Cardiac muscle cell (in vitro differentiated cells and primary cell): ENCODE results near the gene NFE2L1. TPM values are rescaled to one million over a fixed set of nuclear protein-coding genes. Genes with fewer than 3 reads are reported as not detected.

ENCODE experiments used
- DNase-seq, 2 donors: peaks; one replicate each; pipeline versions ENCODE4 v3.0.0 to v3.0.0-alpha.2; 2010 to 2017; ENCODE audit warnings: low read depth in 1 of 2, low spot score in 1 of 2
- H3K27ac ChIP-seq: fragments of 200-600 bp; sonication (generic); 2 replicates; pipeline ENCODE4 v1.5.1; 2016
- H3K27me3 ChIP-seq: fragments of 200-600 bp; sonication (generic); 2 replicates; pipeline ENCODE4 v1.6.0; 2016; ENCODE audit warnings: control low read depth
- H3K36me3 ChIP-seq: fragments of 200-600 bp; sonication (generic); 2 replicates; pipeline ENCODE4 v1.5.1; 2016; ENCODE audit warnings: control low read depth
- H3K4me1 ChIP-seq: fragments of 200-600 bp; sonication (generic); 2 replicates; pipeline ENCODE4 v1.8.1; 2017; ENCODE audit warnings: low read depth, mild to moderate bottlenecking, mixed run types
- H3K4me3 ChIP-seq: fragments of 200-600 bp; sonication (generic); 2 replicates; pipeline ENCODE4 v1.5.1; 2016; ENCODE audit warnings: mild to moderate bottlenecking
- H3K9me3 ChIP-seq: fragments of 200-600 bp; sonication (generic); 2 replicates; pipeline ENCODE4 v1.5.1; 2017; ENCODE audit warnings: low read depth, mild to moderate bottlenecking, control low read depth
- polyA plus RNA-seq: library from polyadenylated mRNA; unstranded; fragments of >200 nt; fragmentation: Nextera tagmentation; extraction: Ambion mirVana; gene quantifications from 2 replicates; pipeline ENCODE4 v1.2.1, GENCODE V29; 2016
- total RNA-seq: library from RNA; depleted of rRNA; stranded (reverse); fragments of >200 nt; gene quantifications from 2 replicates; pipeline ENCODE4 v1.2.3, GENCODE V29; 2016
- TF ChIP-seq, protein P1 (sequence below): IDR thresholded peaks from 2 replicates; pipeline ENCODE4 v1.5.1; 2012; ENCODE audit warnings: low read depth, mild to moderate bottlenecking, low read length

Gene NFE2L1
- total and polyA plus RNA-seq, 2 experiments from 2014 or later = 56.0 to 122 TPM

DNA sequence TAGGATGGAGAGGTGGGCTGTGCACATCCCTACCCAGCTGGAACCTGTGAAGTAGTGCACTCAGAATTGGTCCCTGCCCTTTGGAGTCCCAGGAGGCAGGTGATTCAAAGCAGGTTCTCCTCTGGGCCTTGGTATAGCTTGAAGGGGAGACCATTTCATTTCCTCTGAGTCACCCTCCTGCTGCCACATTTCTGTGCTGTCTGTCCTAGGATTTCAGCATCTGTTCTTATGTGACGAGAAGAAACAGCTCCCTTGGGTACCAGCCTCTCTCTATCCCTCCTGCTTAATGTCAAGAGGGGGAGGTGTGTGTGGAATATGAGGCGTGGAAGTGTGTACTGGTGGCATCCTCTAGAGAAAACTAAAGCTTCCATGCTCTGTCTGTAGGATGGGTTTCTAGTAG lies 5.0 kb upstream of the NFE2L1 start:
- H3K27ac ChIP-seq = no peak overlapping the region
- TF ChIP-seq, protein P1, sequence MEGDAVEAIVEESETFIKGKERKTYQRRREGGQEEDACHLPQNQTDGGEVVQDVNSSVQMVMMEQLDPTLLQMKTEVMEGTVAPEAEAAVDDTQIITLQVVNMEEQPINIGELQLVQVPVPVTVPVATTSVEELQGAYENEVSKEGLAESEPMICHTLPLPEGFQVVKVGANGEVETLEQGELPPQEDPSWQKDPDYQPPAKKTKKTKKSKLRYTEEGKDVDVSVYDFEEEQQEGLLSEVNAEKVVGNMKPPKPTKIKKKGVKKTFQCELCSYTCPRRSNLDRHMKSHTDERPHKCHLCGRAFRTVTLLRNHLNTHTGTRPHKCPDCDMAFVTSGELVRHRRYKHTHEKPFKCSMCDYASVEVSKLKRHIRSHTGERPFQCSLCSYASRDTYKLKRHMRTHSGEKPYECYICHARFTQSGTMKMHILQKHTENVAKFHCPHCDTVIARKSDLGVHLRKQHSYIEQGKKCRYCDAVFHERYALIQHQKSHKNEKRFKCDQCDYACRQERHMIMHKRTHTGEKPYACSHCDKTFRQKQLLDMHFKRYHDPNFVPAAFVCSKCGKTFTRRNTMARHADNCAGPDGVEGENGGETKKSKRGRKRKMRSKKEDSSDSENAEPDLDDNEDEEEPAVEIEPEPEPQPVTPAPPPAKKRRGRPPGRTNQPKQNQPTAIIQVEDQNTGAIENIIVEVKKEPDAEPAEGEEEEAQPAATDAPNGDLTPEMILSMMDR = no peak
- DNase-seq = no peak

GRCh38 chr17:48044851-48045250 lies 3.3 kb upstream of the NFE2L1 start:
- Histone ChIP-seq H3K9me3 (no peaks in the 10 kb centered on the region), H3K36me3 (no peaks in the 10 kb centered on the region), H3K4me3 (no peak overlapping the region), H3K4me1 (peaks cover 23% of the 10 kb centered on the region), H3K27ac (peak overlapping the region; percentile 49), H3K27me3 (no peaks in the 10 kb centered on the region)
- no peak for DNase-seq
- TF ChIP-seq, protein P1 = no peak

More for the DNA sequence above, 5.0 kb upstream of the NFE2L1 start:
- Histone ChIP-seq H3K27me3 (peaks cover 15% of the 10 kb centered on the region), H3K4me1 (peaks cover 17% of the 10 kb centered on the region), H3K36me3 (no peaks in the 10 kb centered on the region), H3K4me3 (no peak overlapping the region), H3K9me3 (no peaks in the 10 kb centered on the region)

- Histone ChIP-seq H3K36me3 (no peaks in the 10 kb centered on the region), H3K4me1 (peaks cover 24% of the 10 kb centered on the region), H3K9me3 (no peaks in the 10 kb centered on the region), H3K27me3 (no peaks in the 10 kb centered on the region), H3K4me3 (no peak overlapping the region), H3K27ac (peak overlapping the region; percentile 49)
- no peak for DNase-seq
- TF ChIP-seq, protein P1 = no peak
These were observed 2.7 kb upstream of the NFE2L1 start for GRCh38 chr17:48045316-48046001.

GRCh38 chr17:48046296-48046695 lies 1.9 kb upstream of the NFE2L1 start:
- Histone ChIP-seq H3K9me3 (no peaks in the 10 kb centered on the region), H3K36me3 (peaks cover 5% of the 10 kb centered on the region), H3K4me3 (no peak overlapping the region), H3K27ac (no peak overlapping the region), H3K27me3 (no peaks in the 10 kb centered on the region), H3K4me1 (peaks cover 26% of the 10 kb centered on the region)
- DNase-seq = no peak
- TF ChIP-seq, protein P1 = no peak

DNA sequence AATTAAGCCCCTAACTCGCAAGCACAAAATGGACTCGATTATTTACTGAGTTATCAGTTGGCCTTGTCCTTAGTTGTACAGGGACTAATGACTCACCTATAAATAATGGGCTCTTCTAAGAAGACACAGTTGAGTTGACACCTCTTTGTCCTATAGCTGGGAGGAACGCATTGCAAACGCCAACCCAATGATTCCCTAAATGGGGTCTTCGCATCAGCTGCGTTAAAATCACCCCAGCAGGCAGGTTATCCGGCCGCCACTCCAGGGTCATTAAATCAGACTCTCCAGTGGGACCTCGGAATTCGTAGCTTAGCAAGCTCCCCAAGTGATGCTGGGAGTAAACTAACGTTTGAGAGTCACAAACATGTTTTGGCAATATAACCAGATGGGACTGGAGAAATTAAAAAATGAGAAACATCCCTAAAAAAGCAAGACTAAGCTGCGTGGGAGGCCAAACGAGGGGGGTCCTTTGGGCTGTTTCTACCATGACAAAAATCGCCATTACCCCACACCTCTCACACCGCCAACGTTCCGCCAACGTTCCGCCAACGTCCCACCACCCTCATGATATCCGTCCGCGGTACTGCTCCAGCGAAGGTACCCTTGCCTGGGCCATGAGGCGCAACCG lies 932 bp upstream of the NFE2L1 start:
- no peaks in the 10 kb centered on the region for H3K27me3 ChIP-seq
- TF ChIP-seq, protein P1 = no peak
- H3K4me1 ChIP-seq = peaks cover 35% of the 10 kb centered on the region
- peak overlapping the region; percentile 49 for H3K4me3 ChIP-seq
- DNase-seq = no peak
- H3K9me3 ChIP-seq = no peaks in the 10 kb centered on the region
- H3K36me3 ChIP-seq = peaks cover 5% of the 10 kb centered on the region
- H3K27ac ChIP-seq = peak overlapping the region; percentile 95
